Lung microvascular endothelial cell (primary cell): ENCODE results near the gene ZMYND12. TPM values are rescaled to one million over a fixed set of nuclear protein-coding genes. Genes with fewer than 3 reads are reported as not detected.

ENCODE experiments used
- DNase-seq, 2 donors: peaks; one replicate each; pipeline versions ENCODE4 v3.0.0 to v3.0.0-alpha.2; 2010; ENCODE audit warnings: low read depth in 2 of 2
- total RNA-seq: library from RNA; depleted of rRNA; stranded (reverse); fragments of >200 nt; gene quantifications from 2 replicates; pipeline ENCODE4 v1.2.1, GENCODE V29; 2014

Gene ZMYND12
- total RNA-seq, 1 donor from 2014 or later: 0.60 TPM

- no peak for DNase-seq
Observed at GRCh38 chr1:42392967-42393848, 62.6 kb downstream of the ZMYND12 start.

GRCh38 chr1:42392255-42392654, 63.6 kb downstream of the ZMYND12 start:
- DNase-seq: no peak

- no peak for DNase-seq
Observed at GRCh38 chr1:42386051-42386450, 69.8 kb downstream of the ZMYND12 start.

GRCh38 chr1:42385283-42385682, 70.5 kb downstream of the ZMYND12 start:
- DNase-seq: peak in 1 of 2 donors; percentile 15

- DNase-seq: no peak
Observed at GRCh38 chr1:42381280-42381673, 74.5 kb downstream of the ZMYND12 start.

GRCh38 chr1:42380586-42381279, 75.1 kb downstream of the ZMYND12 start, which contains the start of gene RIMKLA:
Gene RIMKLA (plus strand): TSS chr1:42380792. CDS start chr1:42380935, 143 bp downstream.
- DNase-seq: peak; percentile 38 to 51

Other genes starting within 250 kb of the ZMYND12 start
- 12.9 and 27.8 TPM in 2 replicates for gene FOXJ3, start 120.8 kb downstream of the ZMYND12 start, total RNA-seq
- gene RIMKLA, start 75.2 kb downstream of the ZMYND12 start, total RNA-seq: under 0.01 TPM in 2 replicates
- gene PPCS, start 521 bp upstream of the ZMYND12 start, total RNA-seq: 27.8 and 28.3 TPM in 2 replicates
- gene CCDC30, start 7.3 kb upstream of the ZMYND12 start, total RNA-seq: 0.22 and 0.40 TPM in 2 replicates
- 12.3 and 22.4 TPM in 2 replicates for gene PPIH, start 202.4 kb upstream of the ZMYND12 start, total RNA-seq
- 453 and 456 TPM in 2 replicates for gene YBX1, start 226.4 kb upstream of the ZMYND12 start, total RNA-seq